DMS79 treated with DMSO at 0.1 percent for 48 hours (cell line): ENCODE data around the gene UPK1B.
A peak's percentile ranks its signal among the peaks of the same experiment; 100 is the strongest.
"Not testable (repeated sequence)": the region's sequence is repeated elsewhere in the genome, so short reads cannot be mapped to it uniquely, and the experiment has no call there.

Experiments
- DNase-seq: peaks from one replicate; lab custom pipeline; 2025; lab: John Stamatoyannopoulos, UW

Gene UPK1B

DNA sequence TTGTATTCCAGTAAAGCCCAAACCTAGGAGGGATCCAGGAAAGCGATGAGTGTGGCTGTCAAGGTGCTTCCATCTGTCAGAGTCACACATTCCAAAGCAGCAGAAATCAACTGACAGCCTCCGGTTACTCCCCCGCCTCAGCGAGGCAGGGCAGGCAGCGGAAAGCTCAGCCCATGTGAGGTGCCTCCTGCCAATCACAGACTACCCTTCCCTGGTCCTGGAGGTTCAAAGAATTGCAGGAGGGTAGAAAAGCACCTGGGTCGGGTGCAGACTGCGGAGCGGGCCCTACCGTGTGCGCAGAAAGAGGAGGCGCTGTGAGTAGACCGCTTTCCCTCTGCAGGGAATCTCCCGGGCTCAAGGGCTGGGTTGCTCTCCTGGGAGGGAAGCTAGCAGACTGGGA, at the start of gene UPK1B:
UPK1B (plus strand) TSS at position 274 of the 400 bp plus-strand sequence. CDS start 13,144 bp downstream, outside the sequence.
- DNase-seq, result no peak

DNA sequence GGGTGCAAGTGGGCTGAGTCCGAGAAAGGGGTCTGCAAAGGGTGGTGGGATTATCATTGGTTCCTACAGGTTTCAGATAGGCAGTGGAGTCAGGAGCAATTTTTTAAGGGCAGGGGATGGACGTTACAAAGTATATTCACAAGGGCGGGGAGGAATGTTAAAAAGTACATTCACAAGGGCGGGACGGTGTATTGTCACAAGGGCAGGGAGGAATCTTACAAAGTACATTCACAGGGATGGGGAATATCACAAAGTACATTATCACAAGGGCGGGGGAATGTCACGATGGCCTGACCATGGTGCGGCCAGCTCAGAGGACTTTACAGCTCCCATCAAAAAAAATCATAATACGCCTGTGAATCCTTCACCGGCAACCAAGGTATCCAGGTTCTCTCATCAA, 48.1 kb upstream of the UPK1B start:
- no peak for DNase-seq

DNA sequence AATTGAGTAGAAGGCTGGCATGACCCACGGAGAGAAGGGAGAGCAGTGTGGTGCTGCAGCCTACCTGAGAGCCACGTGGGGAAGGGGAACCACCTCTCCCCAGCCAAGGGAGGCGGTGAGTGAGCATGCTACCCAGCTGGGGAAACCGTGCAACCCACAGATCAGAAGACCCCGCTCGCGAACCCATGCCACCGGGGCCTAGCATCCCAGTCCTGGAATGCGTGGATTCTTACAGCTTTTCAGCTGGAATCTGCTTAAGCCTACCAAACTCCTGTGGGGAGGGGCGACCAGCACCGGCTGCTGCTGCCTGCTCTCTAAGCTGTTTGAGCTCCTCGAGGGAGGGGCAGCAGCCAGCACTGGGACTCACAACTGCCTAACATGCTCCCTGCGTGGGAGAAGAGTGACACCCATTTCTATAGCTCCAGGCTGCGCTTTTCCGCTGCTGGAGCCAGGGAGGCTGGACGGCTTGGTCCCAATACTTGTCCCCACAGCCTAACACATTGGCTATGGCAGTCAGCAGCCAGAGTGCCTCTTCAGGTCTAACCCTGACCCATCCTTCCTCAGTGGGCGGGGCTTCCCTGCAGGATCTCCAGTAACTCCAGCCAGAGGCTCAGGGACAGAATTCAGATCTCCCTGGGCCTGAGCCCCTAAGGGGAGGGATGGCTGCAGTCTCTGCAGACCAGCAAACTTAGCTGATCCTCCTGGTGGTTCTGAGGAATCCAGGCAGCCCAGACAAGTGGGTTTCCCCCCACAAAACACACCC, 47.5 kb upstream of the UPK1B start:
- DNase-seq, result no peak

DNA sequence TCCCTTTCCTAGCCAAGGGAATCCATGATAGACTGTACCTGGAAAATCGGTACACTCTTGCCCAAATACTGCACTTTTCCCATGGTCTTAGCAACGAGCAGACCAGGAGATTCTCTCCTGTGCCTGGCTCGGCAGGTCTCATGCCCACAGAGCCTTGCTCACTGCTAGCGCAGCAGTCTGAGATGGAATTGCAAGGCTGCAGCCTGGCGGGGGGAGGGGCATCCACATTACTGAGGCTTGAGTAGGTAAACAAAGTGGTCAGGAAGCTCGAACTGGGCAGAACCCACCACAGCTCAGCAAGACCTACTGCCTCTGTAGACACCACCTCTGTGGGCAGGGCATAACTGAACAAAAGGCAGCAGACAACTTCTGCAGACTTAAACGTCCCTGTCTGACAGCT, 43.1 kb upstream of the UPK1B start:
- DNase-seq, result not testable (repeated sequence)

DNA sequence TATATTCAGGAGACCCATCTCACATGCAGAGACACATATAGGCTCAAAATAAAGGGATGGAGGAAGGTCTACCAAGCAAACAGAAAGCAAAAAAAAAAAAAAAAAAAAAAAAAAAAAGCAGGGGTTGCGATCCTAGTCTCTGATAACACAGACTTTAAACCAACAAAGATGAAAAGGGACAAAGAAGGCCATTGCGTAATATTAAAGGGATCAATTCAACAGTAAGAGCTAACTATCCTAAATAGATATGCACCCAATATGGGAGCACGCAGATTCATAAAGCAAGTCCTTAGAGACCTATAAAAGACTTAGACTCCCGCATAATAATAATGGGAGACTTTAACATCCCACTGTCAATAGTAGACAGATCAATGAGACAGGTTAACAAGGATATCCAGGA, 41.1 kb upstream of the UPK1B start:
- DNase-seq, result not testable (repeated sequence)

DNA sequence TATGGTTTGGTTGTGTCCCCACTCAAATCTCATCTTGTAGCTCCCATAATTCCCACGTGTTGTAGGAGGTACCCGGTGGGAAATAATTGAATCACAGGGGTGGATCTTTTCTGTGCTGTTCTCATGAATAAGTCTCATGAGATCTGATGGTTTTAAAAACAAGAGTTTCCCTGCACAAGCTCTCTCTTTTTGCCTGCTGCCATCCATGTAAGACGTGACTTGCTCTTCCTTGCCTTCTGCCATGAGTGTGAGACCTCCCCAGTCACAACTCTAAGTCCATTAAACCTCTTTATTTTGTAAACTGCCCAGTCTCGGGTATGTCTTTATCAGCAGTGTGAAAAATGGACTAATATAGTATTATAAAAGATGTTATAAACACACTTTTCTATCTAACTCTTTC, 34.0 kb upstream of the UPK1B start:
- not testable (repeated sequence) for DNase-seq

DNA sequence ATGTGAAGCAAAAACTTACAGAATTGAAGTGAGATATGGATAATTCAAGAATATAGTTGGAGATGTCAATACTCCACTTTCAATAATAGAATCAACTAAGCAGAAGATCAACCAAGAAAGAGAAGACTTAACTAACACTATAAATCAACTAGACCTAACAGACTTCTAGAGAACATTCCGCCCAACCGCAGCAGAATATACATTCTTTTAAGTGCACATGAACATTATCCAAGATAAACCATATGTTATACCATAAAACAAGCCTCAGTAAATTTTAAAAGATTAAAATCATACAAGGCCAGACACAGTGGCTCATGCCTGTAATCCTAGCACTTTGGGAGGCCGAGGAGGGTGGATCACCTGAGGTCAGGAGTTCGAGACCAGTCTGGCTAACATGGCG, 32.9 kb upstream of the UPK1B start:
- no peak for DNase-seq

DNA sequence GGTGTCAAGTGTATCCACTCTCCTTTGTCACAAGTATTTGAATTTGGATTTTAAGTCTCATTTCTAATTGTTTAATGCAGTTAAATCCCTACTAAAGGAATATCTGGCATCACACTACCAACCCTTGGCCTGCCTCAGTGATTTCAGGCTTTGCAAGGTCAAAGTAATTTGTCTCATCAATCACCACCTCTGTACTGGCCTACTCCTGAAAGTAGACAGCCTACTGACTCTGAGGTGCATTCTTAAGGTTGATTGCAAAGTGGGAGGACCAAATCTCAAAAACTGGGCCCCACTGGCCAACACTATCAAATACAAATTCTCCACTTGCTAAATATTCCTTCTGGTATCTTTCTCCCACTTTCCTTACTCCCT, 28.3 kb upstream of the UPK1B start:
- no peak for DNase-seq

DNA sequence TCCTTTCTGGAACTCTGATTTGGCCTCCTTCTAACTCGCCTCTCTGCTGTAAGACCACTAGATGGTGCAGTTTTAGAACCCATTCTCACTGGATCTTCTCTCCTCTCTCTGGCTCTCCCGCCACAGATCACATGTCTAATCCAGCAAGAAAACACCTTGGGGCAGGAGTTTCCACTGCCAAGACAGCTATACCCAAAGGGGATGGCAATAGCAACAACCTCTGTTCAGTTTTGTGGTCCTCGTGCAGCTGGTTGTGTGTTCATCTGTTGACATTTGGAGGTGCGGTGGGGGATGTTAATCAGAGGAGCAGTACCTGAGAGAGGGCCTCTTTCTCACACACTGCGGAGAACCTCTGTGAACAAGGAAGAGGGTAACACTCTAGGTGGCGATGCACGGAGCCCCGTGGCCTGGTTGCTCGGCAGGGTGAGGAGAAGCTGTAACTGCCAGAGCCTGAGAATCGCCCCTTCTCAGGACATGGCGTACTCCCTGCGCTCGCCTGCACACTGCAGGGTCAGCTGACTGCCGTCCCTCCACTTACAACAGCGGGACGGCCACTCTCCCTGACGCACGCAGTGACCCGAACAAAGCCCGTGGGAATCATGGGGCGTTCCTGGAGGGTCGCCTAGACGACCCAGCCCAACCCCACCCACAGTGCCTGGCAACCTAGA, 27.8 kb upstream of the UPK1B start, which contains the start of gene TEX55:
TEX55 (plus strand) TSS at position 666 of the 668 bp plus-strand sequence. CDS start 25 bp downstream, outside the sequence.
- DNase-seq, result peak; percentile 14

DNA sequence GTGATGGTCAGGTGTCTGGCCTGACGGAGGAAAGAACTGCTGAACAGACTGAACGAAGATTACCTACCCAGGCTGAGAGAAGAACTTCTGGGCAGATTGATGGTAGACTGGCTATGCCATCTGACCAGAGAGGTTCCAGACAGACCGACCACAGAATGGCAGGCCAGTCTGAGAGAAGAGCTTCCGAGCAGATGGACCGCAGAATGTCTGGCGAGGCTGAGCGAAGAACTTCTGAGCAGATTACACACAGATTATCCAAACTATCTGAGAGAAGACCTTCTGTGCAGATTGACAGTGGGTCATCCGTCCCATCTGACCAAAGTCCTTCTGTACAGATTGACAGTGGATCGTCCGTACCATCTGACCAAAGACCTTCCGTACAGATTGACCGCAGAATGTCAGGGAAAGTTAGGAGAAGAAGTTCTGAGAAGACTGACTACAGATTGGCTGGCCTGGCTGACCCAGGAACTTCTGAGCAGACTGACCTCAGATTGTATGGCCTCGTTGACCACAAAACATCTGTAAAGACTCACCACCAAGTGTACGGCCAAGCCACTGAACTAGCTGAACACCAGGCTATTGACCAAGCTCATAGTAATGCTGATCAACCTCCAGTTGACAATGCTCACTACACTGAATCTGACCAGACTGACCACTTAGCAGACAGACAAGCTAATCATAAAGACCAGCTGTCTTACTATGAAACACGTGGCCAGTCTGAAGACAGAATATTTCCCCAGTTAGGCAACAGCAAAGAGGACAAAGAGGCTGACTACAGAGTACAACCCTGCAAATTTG, 26.6 kb upstream of the UPK1B start:
- DNase-seq, result no peak

DNA sequence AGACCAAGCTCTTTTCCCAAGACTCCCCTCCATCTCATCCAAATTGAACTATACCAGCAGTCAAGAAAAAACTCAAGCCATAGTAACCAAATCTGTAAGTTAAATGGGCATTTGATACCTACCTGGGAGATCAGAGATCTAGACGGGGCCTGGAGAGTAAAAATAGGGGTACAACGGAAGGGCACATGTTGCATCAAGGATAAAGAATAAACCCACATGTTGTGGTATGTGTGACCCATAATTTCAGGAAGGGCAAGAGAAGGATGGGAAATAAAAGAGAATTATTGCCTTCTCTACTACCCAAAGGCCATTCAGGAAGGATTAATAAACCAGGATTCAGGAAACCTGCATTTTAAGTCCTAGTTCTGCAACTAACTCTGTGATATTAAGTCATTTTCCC, 25.9 kb upstream of the UPK1B start:
- DNase-seq, result no peak

DNA sequence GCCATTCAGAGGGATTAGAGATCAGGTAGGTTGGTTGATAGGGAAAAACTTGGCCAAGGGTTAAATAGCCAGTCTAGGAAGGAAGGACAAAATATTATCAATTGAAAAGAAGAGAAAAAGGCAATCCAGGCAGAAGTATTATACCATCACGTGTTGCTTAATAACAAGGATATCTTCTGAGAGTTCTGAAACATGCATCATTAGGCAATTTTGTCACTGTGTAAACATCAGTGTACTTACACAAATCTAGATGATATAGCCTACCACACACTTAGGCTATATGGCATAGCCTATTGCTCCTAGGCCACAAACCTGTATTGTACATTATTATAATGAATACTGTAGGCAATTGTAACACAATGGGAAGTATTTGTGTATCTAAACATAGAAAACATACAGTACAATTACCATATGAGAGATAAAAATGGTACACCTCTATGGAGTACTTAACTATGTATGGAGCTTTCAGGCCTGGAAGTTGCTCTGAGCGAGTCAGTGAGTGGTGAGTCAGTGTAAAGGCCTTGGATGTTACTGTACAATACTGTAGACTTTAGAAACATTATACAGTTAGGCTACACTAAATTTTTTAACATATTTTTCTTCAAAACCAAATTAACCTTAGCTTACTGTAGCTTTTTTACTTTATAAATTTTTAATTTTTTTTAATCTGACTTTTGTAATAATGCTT, 24.8 kb upstream of the UPK1B start:
- DNase-seq, result no peak

DNA sequence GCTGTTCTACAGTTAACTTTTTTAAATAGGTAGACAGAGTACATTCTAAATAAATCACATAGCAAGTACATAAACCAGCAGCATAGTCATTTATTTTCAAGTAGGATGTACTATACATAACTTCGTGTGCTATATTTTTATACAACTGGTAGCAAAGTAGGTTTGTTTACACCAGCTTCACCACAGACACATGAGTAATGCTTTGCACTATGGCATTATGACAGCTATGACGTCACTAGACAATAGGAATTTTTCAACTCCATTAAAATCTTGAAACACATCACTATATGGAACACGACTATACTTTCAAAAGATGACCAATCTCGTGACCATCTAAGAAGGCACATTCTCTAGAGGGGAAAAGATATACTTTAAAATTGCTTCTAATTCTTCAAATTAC, 23.9 kb upstream of the UPK1B start:
- no peak for DNase-seq

DNA sequence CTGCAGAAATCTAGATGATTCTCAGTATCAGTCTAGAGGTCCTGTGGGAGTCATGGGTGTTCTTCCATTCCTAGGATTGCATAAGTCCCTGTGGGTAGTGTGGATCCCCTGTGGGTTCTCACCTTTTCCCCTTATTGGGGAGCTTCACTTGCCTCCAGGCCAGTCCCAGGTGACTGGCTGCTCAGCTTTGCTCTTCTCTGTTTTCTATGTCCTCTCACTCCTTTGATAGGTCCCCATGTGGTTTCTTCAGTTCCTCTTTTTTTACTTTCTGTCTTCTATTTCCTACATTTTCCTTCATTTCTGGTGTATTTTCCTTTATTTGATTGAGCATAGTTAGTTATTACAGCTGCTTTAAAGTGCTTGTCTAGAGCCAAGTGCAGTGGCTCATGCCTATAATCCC, 16.5 kb upstream of the UPK1B start:
- no peak for DNase-seq

DNA sequence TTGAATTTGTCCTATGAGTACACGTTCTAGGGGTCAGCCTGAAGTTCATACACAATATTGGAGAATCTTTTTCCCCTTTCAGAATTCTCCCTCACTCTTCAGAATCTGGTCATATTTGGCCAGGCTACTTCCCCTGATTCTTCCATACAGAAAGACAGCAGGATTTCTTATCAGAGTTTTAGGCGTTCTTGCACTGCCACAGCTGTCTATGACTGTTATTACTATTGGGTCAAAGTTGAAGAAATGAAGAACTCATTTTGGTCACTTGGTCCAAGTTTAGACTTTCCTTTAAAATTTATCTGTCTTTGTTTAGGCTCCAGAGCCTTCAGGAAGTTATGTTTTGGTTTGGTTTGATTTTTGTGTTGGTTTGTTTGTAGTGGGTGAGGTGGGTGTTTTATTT, 15.4 kb upstream of the UPK1B start:
- no peak for DNase-seq

DNA sequence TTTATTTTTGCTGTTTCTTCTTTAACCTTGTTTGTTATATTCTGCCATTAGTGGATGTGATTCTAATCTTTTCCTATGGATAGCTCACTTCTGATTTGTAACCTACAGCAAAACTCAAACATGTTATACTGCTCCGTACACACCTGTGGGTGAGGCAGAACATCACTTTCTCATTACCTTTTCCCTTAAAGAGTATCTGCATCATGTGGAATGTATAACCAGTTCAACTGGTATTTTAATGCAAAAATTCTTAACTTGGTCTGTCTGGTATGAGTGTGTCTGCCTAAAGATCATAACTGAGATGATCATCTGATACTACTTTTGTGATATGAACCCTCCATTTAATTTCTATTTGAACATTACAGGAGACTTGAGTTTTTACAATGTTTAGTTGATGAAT, 13.0 kb upstream of the UPK1B start:
- DNase-seq, result no peak

DNA sequence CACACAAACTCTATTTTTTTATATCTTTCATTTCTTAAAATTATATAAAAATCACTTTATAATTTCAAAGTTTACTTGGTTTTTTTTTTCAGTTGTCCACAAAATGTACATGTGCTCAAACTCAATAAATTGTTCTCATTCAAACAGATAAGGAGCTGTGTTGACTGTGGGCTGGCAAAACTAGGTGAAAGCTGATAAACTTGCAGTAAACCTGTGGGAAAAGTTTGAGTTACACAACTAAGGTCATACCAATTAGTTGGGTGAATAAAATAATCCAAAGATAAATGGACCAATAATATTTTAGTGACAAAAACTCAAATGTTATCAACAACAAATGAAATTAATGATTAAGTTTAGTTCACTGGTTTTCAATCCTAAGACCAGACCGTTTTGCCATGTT, 12.6 kb upstream of the UPK1B start:
- DNase-seq, result no peak

DNA sequence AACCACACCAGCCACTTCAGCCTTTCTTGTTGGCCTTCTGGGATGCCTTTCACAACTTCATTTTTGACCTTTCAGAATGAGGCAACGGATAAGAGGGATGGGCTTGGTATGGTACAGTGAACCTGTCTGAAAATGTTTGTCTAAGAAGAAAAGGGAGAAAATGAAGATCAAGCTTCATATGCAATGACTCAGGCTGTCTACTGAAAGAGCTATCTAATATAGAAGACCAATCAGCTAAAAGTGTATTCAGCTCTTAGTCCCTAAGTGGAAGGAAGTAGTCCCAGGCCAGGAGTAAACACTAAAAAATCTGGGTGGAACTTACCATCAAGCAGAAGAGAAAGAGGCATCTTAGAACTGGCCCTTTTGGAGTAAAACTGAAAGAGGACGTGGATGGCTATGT, 12.2 kb upstream of the UPK1B start:
- DNase-seq, result no peak

DNA sequence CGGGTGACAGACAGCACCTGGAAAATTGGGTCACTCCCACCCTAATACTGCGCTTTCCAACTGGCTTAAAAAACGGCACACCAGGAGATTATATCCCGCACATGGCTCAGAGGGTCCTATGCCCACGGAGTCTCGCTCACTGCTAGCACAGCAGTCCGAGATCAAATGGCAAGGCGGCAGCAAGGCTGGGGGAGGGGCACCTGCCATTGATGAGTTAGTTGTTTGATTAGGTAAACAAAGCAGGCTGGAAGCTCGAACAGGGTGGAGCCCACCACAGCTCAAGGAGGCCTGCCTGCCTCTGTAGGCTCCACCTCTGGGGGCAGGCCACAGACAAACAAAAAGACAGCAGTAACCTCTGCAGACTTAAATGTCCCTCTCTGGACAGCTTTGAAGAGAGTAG, 8.7 kb upstream of the UPK1B start:
- DNase-seq, result not testable (repeated sequence)

DNA sequence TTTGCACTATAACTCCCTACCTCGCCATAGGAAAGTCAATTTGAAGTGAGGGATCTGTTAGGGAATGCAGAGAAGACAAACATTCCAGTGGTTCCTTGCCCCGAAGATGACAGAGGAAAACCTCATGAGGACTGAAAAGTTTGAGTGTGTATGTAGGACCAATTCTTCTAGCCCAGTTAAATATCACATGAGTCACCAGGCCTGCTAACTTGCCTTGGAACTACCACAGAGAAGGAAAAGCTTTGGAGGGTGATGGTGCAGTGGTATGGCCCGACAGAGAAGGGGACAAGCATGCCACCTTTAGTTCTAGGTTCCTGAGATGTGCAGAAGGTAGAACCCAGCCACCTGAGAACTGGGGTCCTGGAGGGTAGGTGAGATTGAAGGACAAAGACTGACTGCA, 2.6 kb upstream of the UPK1B start:
- DNase-seq, result no peak

DNA sequence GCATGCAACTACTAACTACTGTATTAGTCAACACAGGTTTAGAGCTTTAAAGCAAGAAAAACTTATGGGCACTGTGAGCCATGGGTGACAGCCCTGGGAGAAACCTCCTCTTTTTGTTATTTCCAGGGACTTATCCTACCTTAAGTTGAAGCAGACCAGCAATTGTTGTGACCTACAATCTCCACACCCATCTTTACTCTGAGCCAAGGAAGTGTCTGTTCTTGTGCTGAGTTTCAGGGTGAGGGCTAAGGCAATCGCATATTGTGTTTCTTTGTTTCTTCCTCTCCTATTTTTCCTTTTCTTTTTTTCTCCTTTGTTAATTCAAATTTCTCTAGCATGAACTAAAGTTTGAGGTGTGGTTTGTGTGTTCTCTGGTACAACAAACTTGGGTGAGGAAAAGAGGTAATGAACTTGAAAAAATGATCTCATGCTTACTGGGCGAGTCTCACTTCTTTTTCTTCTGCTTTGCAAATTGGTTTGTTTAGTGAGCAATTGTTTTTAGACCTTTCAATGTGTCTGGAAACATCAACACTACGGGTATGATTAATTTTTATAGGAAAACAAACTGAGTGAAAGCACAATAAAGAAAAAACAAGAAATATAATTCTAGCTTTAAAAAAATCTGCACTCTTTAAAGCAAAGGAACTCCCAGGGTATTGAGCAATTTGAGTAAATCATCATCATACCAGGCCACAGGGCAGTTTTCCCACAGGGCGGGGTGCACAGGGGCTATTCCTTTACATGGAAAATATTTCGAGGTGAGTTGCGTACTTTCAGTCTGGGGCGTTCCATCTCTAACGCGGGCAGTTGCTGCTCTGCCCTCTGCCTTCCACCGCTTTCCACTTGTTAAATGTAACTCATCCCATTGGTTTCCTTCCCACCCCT, 2.7 kb downstream of the UPK1B start:
- no peak for DNase-seq
